ENCODE data around the gene LRCOL1. TPM values are rescaled to one million over a fixed set of nuclear protein-coding genes. Genes with fewer than 3 reads are reported as not detected.
A peak's percentile ranks its signal among the peaks of the same experiment; 100 is the strongest.

Gene LRCOL1
- total and polyA plus RNA-seq, 2 of the 8 experiments (the other 6 are each of a cell fraction or from before 2014, with no cell fraction given) = not detected

- TF ChIP-seq E2F6 (IDR thresholded peaks at IDR 0.05) (peak; percentile 47; the same call in 1 of the 2 replicates), CREB1 (IDR thresholded peaks at IDR 0.05) (peak; percentile 65), RBBP5 (IDR thresholded peaks at IDR 0.05; ENCODE audit: borderline replicate concordance, low read depth, low read length) (no peak), SIN3A (conservative IDR thresholded peaks at IDR 0.05 in 1 of 2, IDR thresholded peaks at IDR 0.05 in 1 of 2; ENCODE audit: low read depth in 1 of 2, low read length in 2 of 2) (peak in 1 of 2 experiments; percentile 24; a peak in 1 of 4 replicates), RFX5 (IDR thresholded peaks at IDR 0.05; ENCODE audit: borderline replicate concordance, low read depth, low read length) (no peak), RAD21 (IDR thresholded peaks at IDR 0.05 in 1 of 2, conservative IDR thresholded peaks at IDR 0.05 in 1 of 2; ENCODE audit: low read depth in 2 of 2, low read length in 2 of 2) (peak; percentile 88 to 94), TAF1 (IDR thresholded peaks at IDR 0.05; ENCODE audit: low read depth, low read length) (no peak), SIX5 (IDR thresholded peaks at IDR 0.05; ENCODE audit: low read depth, low read length) (no peak), GABPA (IDR thresholded peaks at IDR 0.05; ENCODE audit: borderline replicate concordance, insufficient read depth, low read length) (peak; percentile 74; the same call in 1 of the 2 replicates), CBX5 (IDR thresholded peaks at IDR 0.05; ENCODE audit: low read depth, low read length) (no peak), MAX (IDR thresholded peaks at IDR 0.05) (peak; percentile 84), CTBP2 (IDR thresholded peaks at IDR 0.05; ENCODE audit: borderline replicate concordance, insufficient read depth, insufficient read length, low read length) (no peak), TBP (IDR thresholded peaks at IDR 0.05; ENCODE audit: low read depth, low read length) (0 out of 2 replicates have a peak, but pooled peaks have one; percentile 31)
Measured at GRCh38 chr12:132614861-132615578, 4.6 kb upstream of the LRCOL1 start (continued).

Data from H1 (cell line).